K562 (cell line): ENCODE results near the gene ACBD5. TPM values are rescaled to one million over a fixed set of nuclear protein-coding genes. Genes with fewer than 3 reads are reported as not detected.
A peak's percentile ranks its signal among the peaks of the same experiment; 100 is the strongest.

Source experiments
- CBFA2T2 ChIP-seq: fragments of 450-650 bp; conservative IDR thresholded peaks from 2 replicates; pipeline ENCODE4 v1.6.1; 2017; ENCODE audit warnings: mild to moderate bottlenecking
- CEBPG ChIP-seq, 3 experiments: fragments of 200-800 bp in 1 of 3; sonication (Bioruptor generic) in 1 of 3; sonication (generic) in 1 of 3; formaldehyde crosslinking in 1 of 3; IDR thresholded peaks in 2 of 3; conservative IDR thresholded peaks in 1 of 3; 2 replicates each; pipeline versions ENCODE4 v1.6.1 to v1.8.0; 2016 to 2022; ENCODE audit warnings: missing compliant biosample characterization in 2 of 3, missing genetic modification characterization in 2 of 3, mild to moderate bottlenecking in 1 of 3, missing genetic modification reagents in 1 of 3
- CREM ChIP-seq: IDR thresholded peaks from 2 replicates; pipeline ENCODE4 v1.6.1; 2014; ENCODE audit warnings: antibody characterized with exemption, low read depth
- DIDO1 ChIP-seq: fragments of 450-650 bp; IDR thresholded peaks from 2 replicates; pipeline ENCODE4 v1.6.1; 2016; ENCODE audit warnings: low read depth, missing biosample characterization, missing genetic modification characterization
- E2F3 ChIP-seq: fragments of 250-450 bp; sonication (Bioruptor Pico); IDR thresholded peaks from 2 replicates; pipeline ENCODE4 v1.4.0; 2020; ENCODE audit warnings: mild to moderate bottlenecking
- FOXM1 ChIP-seq, 2 experiments: fragments of 450-650 bp in 1 of 2; sonication (generic) in 1 of 2; formaldehyde crosslinking in 1 of 2; IDR thresholded peaks; 2 replicates each; pipeline versions ENCODE4 v1.6.1 to v1.9.0; 2017 to 2022; ENCODE audit warnings: low read depth in 2 of 2, mild to moderate bottlenecking in 2 of 2, missing genetic modification reagents in 1 of 2, moderate library complexity in 1 of 2
- FUS ChIP-seq: fragments of 200-400 bp; formaldehyde crosslinking; optimal IDR thresholded peaks from 2 replicates; pipeline ENCODE3; 2017; ENCODE audit warnings: low read depth, low read length
- HDGF ChIP-seq: fragments of 450-650 bp; IDR thresholded peaks from 2 replicates; pipeline ENCODE4 v1.6.1; 2016
- JUND ChIP-seq, 2 experiments: IDR thresholded peaks; 2 replicates in 1 of 2; 3 replicates in 1 of 2; pipeline ENCODE4 v1.6.1; 2011; ENCODE audit warnings: borderline replicate concordance in 2 of 2, low read depth in 2 of 2, low read length in 2 of 2, improper control_type of control experiment in 1 of 2, missing biosample characterization in 1 of 2, missing genetic modification characterization in 1 of 2, missing genetic modification reagents in 1 of 2
- LCOR ChIP-seq: sonication (generic); formaldehyde crosslinking; IDR thresholded peaks from 2 replicates; pipeline ENCODE4 v1.8.0; 2022; ENCODE audit warnings: mild to moderate bottlenecking, missing genetic modification reagents
- MTA3 ChIP-seq: fragments of 450-650 bp; formaldehyde crosslinking; IDR thresholded peaks from 2 replicates; pipeline ENCODE4 v1.6.1; 2017; ENCODE audit warnings: mild to moderate bottlenecking, borderline replicate concordance
- NEUROD1 ChIP-seq: fragments of 150-350 bp; IDR thresholded peaks from 2 replicates; pipeline ENCODE4 v1.6.1; 2014; ENCODE audit warnings: borderline replicate concordance, low read length, low read depth; ENCODE audit not compliant: partially characterized antibody
- NFE2L1 ChIP-seq: fragments of 450-650 bp; IDR thresholded peaks from 2 replicates; pipeline ENCODE4 v1.6.1; 2016; ENCODE audit warnings: missing genetic modification characterization, low read depth, mild to moderate bottlenecking, missing compliant biosample characterization, moderate library complexity, borderline replicate concordance
- RBM39 ChIP-seq: fragments of 200-400 bp; formaldehyde crosslinking; optimal IDR thresholded peaks from 2 replicates; pipeline ENCODE3; 2018; ENCODE audit warnings: low read depth, low read length
- ZFP1 ChIP-seq: fragments of 450-650 bp; formaldehyde crosslinking; IDR thresholded peaks from 2 replicates; pipeline ENCODE4 v1.4.0; 2020; ENCODE audit warnings: mild to moderate bottlenecking, mixed read lengths
- ZFP36 ChIP-seq: fragments of 150-350 bp; IDR thresholded peaks from 2 replicates; pipeline ENCODE4 v1.6.1; 2018; ENCODE audit warnings: low read length, low read depth; ENCODE audit not compliant: partially characterized antibody
- ZNF121 ChIP-seq: sonication (generic); formaldehyde crosslinking; conservative IDR thresholded peaks from 2 replicates; pipeline ENCODE4 v1.8.0; 2022; ENCODE audit warnings: missing genetic modification reagents
- ZNF717 ChIP-seq: fragments of 250-450 bp; sonication (Bioruptor Pico); IDR thresholded peaks from 2 replicates; pipeline ENCODE4 v1.5.0; 2021
- ZNF785 ChIP-seq: fragments of 250-450 bp; sonication (Bioruptor Pico); IDR thresholded peaks from 2 replicates; pipeline ENCODE4 v1.4.0; 2020; ENCODE audit warnings: mild to moderate bottlenecking
- polyA plus RNA-seq, 8 experiments: library from polyadenylated mRNA; depleted of rRNA in 4 of 8; stranded (reverse) in 5 of 8; unstranded in 3 of 8; fragments of >200 nt; fragmentation: Nextera tagmentation in 2 of 8; fragmentation: Illumina TruSeq in 1 of 8; extraction: Ambion mirVana in 2 of 8; extraction: Trizol in 1 of 8; gene quantifications; 2 replicates each; pipeline versions ENCODE4 v1.2.1 to v1.2.3, GENCODE V29; 2011 to 2014; ENCODE audit warnings: inconsistent platforms in 1 of 8, missing spikeins in 1 of 8
- total RNA-seq, 7 experiments: library from RNA; depleted of rRNA in 6 of 7; stranded (reverse); fragments of >200 nt in 6 of 7; fragmentation: Illumina TruSeq in 2 of 7; extraction: Trizol in 2 of 7; gene quantifications; 2 replicates each; pipeline versions ENCODE4 v1.2.1 to v1.2.3, GENCODE V29; 2011 to 2021; ENCODE audit warnings: low replicate concordance in 1 of 7
- TF ChIP-seq, protein P1 (sequence below): sonication (generic); formaldehyde crosslinking; IDR thresholded peaks from 2 replicates; pipeline ENCODE4 v1.8.1; 2023; ENCODE audit warnings: mild to moderate bottlenecking, missing genetic modification reagents
- TF ChIP-seq, protein P2 (sequence below): sonication (generic); formaldehyde crosslinking; IDR thresholded peaks from 2 replicates; pipeline ENCODE4 v1.8.0; 2022; ENCODE audit warnings: mild to moderate bottlenecking, low read depth, missing genetic modification reagents
- TF ChIP-seq, protein P3 (sequence below), 2 experiments: fragments of 450-650 bp in 1 of 2; sonication (generic) in 1 of 2; formaldehyde crosslinking in 1 of 2; IDR thresholded peaks in 1 of 2; conservative IDR thresholded peaks in 1 of 2; 2 replicates each; pipeline versions ENCODE4 v1.6.1 to v1.8.1; 2016 to 2023; ENCODE audit warnings: mild to moderate bottlenecking in 2 of 2, moderate library complexity in 2 of 2, inconsistent platforms in 1 of 2, missing genetic modification reagents in 1 of 2
- TF ChIP-seq, protein P4 (sequence below): sonication (generic); formaldehyde crosslinking; IDR thresholded peaks from 2 replicates; pipeline ENCODE4 v1.5.0; 2020; ENCODE audit warnings: missing genetic modification reagents

ACBD5 gene
- total and polyA plus RNA-seq, 9 of the 15 experiments (the other 6 are each of a cell fraction or from before 2014, with no cell fraction given), result 1.5 to 10.3 (median 7.8) TPM

DNA sequence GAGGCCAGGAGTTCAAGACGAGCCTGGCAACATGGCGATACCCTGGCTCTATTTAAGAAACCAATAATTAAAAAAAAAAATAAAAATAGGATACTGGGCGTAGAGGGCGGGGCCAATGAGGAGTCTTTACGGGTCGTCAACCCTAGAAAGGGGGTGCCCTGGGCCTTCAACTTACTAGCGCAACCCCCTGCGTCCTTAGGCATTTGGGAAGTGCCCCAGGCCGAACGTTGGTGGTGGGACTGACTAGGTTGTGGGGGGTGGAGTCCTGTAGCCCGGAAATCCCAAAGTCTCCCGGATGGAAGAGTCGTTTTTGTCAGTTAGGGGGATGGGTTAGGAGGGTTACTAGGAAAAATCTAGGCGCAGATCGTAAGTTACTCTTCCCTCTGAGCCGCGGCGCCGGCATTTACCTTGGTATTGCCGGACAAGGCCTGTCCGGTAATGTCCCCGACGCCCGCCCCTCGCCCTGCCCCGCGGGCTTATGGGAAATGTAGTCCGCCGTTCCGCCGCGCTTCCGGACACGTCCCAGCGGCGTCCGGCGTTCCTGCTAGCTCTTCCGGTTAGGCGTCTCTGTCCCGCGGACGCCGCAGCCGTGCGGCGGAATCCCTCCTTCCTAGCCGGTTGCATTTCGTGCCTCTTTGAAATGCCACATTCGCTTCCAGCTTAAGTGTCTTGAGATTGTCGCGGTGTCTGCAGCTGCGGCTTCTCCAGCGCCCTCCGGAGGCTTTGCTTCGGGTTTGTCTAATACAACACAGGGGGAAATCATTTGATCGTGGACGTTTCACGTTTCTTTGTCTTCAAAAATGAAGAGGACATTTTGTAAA lies 1.3 kb upstream of the ACBD5 start (continued):
- TF ChIP-seq, protein P1, sequence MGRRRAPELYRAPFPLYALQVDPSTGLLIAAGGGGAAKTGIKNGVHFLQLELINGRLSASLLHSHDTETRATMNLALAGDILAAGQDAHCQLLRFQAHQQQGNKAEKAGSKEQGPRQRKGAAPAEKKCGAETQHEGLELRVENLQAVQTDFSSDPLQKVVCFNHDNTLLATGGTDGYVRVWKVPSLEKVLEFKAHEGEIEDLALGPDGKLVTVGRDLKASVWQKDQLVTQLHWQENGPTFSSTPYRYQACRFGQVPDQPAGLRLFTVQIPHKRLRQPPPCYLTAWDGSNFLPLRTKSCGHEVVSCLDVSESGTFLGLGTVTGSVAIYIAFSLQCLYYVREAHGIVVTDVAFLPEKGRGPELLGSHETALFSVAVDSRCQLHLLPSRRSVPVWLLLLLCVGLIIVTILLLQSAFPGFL (CRISPR knock-in tag), result no peak
- TF ChIP-seq, protein P2, sequence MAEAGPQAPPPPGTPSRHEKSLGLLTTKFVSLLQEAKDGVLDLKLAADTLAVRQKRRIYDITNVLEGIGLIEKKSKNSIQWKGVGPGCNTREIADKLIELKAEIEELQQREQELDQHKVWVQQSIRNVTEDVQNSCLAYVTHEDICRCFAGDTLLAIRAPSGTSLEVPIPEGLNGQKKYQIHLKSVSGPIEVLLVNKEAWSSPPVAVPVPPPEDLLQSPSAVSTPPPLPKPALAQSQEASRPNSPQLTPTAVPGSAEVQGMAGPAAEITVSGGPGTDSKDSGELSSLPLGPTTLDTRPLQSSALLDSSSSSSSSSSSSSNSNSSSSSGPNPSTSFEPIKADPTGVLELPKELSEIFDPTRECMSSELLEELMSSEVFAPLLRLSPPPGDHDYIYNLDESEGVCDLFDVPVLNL (CRISPR knock-in tag), result no peak
- TF ChIP-seq RBM39 (no peak), ZFP36 (peak; percentile 40), LCOR (CRISPR knock-in tag) (0 out of 2 replicates have a peak, but pooled peaks have one; percentile 29), ZNF785 (no peak), CEBPG (CRISPR knock-in tag; IDR thresholded peaks at IDR 0.05) (no peak), CEBPG (tag; conservative IDR thresholded peaks at IDR 0.05 in 1 of 2, IDR thresholded peaks at IDR 0.05 in 1 of 2) (no peak), JUND (IDR thresholded peaks at IDR 0.05; ENCODE audit: borderline replicate concordance, low read depth, low read length) (peak; percentile 53; the same call in 1 of the 2 replicates), JUND (tag; IDR thresholded peaks at IDR 0.05; ENCODE audit: borderline replicate concordance, low read depth, low read length) (peak; percentile 20; the same call in 1 of the 3 replicates), ZFP1 (CRISPR knock-in tag) (no peak), MTA3 (0 out of 2 replicates have a peak, but pooled peaks have one; percentile 45), CBFA2T2 (no peak), CREM (peak; percentile 75), NEUROD1 (no peak), E2F3 (no peak), ZNF717 (no peak), NFE2L1 (tag) (0 out of 2 replicates have a peak, but pooled peaks have one; percentile 31), DIDO1 (tag) (no peak), FUS (no peak), FOXM1 (IDR thresholded peaks at IDR 0.05; ENCODE audit: low read depth) (no peak; the same call in 1 of the 2 replicates), FOXM1 (CRISPR knock-in tag; IDR thresholded peaks at IDR 0.05; ENCODE audit: low read depth) (no peak), HDGF (no peak), ZNF121 (CRISPR knock-in tag) (no peak)
- TF ChIP-seq, protein P3, sequence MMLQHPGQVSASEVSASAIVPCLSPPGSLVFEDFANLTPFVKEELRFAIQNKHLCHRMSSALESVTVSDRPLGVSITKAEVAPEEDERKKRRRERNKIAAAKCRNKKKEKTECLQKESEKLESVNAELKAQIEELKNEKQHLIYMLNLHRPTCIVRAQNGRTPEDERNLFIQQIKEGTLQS (IDR thresholded peaks at IDR 0.05), result no peak
- TF ChIP-seq, protein P3 (CRISPR knock-in tag; conservative IDR thresholded peaks at IDR 0.05), result no peak
- TF ChIP-seq, protein P4, sequence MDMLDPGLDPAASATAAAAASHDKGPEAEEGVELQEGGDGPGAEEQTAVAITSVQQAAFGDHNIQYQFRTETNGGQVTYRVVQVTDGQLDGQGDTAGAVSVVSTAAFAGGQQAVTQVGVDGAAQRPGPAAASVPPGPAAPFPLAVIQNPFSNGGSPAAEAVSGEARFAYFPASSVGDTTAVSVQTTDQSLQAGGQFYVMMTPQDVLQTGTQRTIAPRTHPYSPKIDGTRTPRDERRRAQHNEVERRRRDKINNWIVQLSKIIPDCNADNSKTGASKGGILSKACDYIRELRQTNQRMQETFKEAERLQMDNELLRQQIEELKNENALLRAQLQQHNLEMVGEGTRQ (CRISPR knock-in tag), result no peak
